ENCODE data around the gene OR5AS1.
"Not testable (repeated sequence)": the region's sequence is repeated elsewhere in the genome, so short reads cannot be mapped to it uniquely, and the experiment has no call there.

OR5AS1 gene

GRCh38 chr11:56027354-56027753 lies at the start of gene OR5AS1:
Gene OR5AS1, plus strand, starts transcription at chr11:56027654. Its CDS starts 2,765 bp downstream, at chr11:56030419.
- DNase-seq: no peak

GRCh38 chr11:55994525-55994924 lies 32.9 kb upstream of the OR5AS1 start, which contains the start of gene OR5F1:
Gene OR5F1, minus strand, starts transcription at chr11:55994625. Its CDS starts 0 bp downstream, at chr11:55994625.
- no peak for DNase-seq

- no peak for DNase-seq
Observed at GRCh38 chr11:56010716-56011115, 16.7 kb upstream of the OR5AS1 start.

- DNase-seq: no peak
Observed at GRCh38 chr11:56013805-56014204, 13.6 kb upstream of the OR5AS1 start.

- no peak for DNase-seq
Observed at GRCh38 chr11:56045538-56045937, 18.1 kb downstream of the OR5AS1 start.

- DNase-seq: no peak
Observed at GRCh38 chr11:56048480-56048879, 21.0 kb downstream of the OR5AS1 start.

GRCh38 chr11:56049487-56049886 lies 22.0 kb downstream of the OR5AS1 start:
- no peak for DNase-seq

GRCh38 chr11:56056366-56056765 lies 28.9 kb downstream of the OR5AS1 start:
- not testable (repeated sequence) for DNase-seq

GRCh38 chr11:56057661-56058237 lies 30.3 kb downstream of the OR5AS1 start:
- not testable (repeated sequence) for DNase-seq

GRCh38 chr11:56058260-56058780 lies 30.9 kb downstream of the OR5AS1 start:
- not testable (repeated sequence) for DNase-seq

GRCh38 chr11:56066980-56067379 lies 39.5 kb downstream of the OR5AS1 start:
- no peak for DNase-seq

All from NCI-H2171 (cell line).